SK-N-DZ (cell line): Measurements from ENCODE around the gene LRRTM4.
A peak's percentile ranks its signal among the peaks of the same experiment; 100 is the strongest.

Experiments used
- DNase-seq: peaks from one replicate; pipeline ENCODE4 v3.0.0-alpha.2; 2015; ENCODE audit warnings: low spot score

LRRTM4 gene

DNA sequence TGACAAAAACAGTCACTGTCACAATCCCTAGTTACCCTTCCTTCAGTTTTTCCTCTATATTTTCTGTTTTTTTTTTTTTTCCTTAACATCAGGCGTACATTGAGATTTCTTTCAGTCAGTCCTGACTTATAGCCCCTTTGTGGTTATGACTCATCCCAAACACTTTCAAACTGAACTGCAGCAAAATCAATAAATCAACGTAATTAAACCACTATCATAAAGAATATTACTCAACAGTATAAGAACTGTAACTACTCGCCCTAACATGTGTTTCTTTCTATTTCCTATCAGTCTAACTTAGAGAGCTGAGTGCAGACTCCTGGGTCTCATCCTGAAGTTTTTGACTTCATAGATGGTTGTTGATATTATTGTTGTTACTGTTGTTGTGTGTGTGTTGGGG lies 523.5 kb downstream of the LRRTM4 start:
- no peak for DNase-seq

DNA sequence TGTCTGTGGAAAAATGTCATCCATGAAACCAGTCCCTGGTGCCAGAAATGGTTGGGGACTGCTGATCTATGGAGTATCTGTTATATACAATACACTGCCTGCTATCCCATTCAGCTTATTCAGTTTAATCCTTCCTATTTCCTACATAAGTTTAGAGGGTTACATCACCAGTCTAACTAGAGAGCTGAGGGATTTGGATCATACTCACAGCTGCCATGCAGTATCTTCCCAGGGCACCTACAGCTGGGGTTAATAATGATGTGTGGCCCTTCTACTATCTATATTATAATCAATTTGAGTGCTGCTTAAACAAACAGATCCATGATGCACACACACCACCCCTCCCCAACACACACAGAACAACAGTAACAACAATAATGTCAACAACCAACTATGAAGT lies 524.0 kb downstream of the LRRTM4 start:
- no peak for DNase-seq

DNA sequence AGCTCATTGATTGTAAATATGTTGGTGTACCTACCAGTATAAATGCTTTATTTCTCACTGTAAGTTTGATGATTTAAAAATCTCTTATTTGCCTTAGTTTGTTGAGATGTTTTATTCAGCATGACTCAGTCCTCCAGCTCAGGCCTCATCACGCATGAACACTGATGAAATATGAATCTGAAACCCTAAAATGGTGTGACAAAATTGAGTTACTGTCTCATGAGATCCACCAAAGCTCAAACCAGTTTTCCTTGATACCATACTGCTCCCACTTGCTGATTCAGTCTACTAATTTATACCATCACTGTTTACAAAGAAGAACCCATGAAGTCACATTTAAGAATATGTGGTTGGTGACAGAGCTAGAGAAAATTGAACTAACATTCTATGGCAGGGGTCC lies 524.9 kb downstream of the LRRTM4 start:
- no peak for DNase-seq

DNA sequence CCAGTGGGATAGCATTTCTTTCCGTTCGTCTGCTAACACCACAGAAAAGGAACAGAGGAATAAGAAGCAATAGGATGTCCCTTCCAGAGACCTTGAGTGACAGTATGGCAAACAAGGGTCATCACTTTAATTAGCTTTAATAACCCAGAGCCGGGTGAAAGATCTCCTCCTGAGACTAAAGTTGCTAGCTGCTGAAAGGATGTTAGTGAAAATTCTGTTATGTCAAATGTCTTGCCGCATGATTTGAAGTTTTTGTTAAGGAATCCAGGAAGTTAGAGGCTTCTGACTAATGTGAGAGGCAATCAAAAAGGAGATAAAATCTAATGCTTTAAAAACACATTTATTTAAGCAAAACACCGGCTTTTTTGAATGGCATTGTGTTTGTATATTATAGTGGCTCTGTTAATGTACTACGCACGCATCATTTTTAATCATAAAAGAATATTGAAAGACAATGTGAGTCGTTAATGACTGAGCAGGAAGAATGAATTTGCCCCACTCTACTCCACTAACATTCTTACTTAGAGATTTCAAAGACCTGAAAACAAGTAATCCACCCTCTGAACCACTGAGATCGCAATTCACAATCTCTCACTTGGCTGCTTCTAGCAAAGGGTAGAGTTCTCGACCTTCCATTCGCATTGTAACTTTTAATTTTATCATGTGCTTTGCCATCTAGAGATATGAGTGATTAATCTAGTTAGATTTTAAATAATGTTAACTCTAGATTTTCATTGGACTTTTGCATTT lies 536.6 kb downstream of the LRRTM4 start:
- no peak for DNase-seq

DNA sequence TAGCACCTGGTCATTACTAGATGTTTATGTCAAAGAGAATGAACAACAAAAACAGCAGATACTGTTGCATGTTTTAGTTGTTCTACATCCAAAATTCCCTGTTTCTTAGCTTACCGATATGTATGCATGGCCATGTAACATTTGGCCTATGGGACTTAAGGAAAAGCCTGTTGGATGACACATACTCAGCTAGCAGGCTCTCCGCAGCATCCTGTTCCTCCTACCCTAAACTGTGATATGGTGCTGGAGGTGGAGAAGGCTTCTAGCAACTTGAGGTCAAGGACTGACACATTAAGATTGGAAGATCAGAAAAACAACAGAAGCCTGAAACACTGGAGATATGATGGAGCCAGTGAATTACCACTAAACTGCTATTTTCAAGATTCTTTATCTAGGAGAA lies 537.8 kb downstream of the LRRTM4 start:
- DNase-seq = no peak

DNA sequence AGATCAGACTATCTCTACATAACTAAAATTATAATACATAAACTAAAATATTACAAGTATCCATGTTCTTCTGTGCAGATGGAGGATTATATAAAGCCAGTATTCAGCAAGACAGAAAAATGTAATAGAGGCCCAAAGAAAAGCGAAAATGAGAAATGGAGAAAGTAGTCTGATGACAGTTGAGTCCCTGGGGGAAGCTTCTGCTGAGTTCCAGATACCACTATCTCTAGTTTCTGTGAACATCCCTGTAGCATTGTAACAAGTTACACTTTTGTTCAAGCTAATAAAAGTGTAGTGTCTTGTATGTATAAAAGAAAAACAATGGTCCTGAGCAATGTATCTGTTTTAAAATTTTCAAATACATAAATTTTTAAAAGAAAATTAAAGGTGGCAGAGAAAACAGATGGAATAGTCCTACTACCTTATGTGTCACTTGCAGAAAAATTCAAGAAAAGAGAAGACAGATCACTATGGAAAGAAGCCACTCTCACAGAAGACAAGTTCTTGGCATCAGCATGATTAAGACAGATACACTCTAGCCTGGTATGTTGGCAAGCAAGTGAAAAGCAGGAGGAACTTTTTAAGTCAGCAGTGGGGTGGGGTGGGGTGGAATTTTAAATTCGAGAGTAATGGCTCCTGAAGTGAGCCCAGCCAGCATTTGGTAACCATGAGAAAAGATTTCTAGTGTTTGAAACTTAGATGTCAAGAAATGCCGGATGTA lies 541.9 kb downstream of the LRRTM4 start:
- DNase-seq = no peak

DNA sequence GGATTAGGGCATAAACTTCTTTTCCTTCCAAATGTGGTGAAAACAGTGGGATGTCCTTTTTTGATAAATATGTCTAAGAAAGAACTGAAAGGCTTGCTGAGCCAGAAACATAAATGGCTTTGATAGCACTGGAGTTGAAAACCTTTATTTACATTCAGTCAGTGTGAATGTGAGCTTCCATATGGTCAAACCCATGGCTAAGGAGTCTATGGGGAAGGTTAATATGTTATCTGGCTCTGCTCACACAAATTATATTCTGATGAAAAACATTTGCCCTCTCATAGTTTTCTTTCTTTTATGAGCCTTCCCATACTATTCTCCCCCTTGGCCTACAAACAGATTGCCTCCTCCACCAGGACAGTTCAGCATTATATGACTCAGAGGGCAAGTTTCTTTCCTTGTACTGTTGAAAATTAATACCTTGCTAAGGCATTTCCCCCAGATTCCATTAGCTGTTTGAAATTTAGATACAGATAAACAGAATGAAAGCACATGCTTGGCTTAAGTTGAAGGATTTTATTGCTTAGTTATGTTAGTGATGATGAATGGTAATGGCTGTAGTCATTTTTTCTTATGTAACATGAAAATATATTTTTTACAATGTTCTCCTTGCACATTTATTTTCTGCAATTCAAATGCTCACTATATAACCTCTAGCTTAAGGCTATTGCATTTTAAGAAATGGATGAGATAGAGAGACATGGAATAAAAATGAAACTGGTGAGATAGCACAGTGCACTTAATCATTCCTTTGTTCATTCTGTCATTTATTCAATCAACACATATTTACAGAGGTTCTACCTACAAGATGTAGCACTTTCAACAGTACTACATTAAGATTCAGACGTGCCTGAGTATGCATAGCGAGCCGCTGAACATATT lies 544.1 kb downstream of the LRRTM4 start:
- DNase-seq = no peak

DNA sequence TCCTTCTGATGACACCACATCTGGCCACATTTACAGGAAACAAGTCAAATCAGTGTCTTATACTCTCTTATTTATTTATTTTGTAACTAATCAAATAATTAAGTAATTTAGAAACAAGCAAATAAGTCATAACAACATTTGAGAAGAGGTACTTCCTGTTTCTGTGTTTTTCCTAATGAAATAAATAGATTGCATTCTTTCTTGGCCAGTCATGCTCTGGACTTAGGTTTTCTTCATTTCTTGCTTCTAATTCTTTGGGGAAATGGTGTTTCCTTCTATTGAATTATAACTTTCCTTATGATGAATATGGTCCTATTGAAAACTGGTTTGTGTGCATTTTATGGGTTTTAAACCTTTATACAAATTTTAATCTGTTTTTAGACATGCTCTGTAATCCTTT lies 546.4 kb downstream of the LRRTM4 start:
- no peak for DNase-seq

DNA sequence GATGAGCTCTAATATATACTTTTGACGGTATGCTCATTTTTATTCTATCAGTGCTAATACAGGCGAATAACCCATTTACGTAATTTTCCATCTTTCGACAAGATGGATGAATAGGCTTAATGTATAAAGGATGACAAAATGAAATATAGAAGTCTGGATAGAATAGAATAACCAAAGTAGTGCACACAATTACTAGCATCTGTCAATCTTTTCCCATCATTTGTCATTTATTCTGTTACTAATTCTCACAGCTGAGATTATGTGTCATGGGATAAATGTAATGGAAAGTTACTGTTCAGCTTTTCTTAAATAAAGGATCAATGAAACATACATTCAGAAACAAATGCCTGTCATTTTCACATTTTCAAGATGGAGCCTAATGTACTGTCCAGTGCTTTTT lies 548.6 kb downstream of the LRRTM4 start:
- DNase-seq = no peak

DNA sequence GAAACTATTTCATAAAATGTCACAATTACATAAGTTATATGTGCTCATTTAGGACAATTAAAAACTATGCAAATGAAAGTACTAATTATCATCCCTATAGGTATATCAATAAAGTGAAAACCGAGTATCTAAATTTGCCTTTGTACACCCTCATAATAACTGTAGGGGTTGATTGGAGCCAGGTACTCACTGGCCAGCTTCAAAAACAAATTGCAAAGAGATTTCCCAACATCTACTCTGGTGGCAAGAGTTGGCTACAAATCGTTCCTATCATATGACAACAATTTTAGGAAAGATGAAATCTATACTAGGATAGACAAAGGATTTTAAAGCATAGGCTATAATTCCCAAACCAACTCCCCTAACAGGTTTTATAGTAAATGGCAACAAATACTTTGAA lies 556.4 kb downstream of the LRRTM4 start:
- DNase-seq = no peak

DNA sequence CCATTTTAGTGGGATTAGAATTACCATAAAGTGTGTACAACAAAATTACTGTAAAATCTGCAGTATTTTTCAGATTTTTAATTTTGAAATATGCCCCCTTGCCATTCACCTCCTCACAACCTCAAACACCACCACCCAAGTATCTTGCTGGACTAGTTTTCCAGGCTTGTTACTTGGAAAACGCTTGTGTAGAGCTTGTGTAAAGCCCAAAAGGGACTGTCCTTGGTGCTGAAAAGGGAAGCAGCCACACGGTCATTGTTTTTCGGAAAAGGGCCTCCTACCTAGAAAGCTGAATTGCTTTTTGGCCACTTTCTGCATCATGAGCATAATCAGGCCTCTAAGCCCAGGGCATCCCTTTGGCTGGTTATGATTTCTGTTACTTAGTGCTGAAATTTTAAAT lies 563.4 kb downstream of the LRRTM4 start:
- no peak for DNase-seq

DNA sequence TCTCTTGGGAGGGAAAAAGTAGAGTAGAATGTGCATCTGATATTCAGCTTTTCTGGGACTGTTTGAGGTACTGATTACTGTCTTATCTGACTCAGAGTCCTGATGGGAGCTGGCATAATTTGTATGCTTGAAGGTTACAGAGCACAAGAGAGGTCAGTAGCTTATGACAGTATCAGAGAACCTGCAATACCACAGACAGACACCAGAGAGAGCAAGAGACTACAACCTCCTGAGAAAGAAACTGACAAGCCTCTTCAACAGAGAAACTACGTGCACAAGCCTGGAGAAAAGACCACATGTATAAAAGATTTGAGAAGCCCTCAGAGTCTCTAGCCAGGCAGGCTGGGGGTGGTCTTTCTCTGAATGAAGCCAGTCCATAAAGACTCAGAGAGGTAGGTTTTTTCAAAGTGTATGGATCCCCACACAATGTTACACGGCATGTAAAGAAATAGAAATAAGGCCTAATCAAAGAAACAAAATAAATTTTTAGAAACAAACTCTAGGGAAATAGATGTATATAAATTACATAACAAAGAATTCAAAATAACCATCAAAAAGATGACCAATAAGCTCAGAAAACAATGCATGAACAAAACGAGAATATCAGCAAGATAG lies 568.3 kb downstream of the LRRTM4 start:
- peak; percentile 81 for DNase-seq

DNA sequence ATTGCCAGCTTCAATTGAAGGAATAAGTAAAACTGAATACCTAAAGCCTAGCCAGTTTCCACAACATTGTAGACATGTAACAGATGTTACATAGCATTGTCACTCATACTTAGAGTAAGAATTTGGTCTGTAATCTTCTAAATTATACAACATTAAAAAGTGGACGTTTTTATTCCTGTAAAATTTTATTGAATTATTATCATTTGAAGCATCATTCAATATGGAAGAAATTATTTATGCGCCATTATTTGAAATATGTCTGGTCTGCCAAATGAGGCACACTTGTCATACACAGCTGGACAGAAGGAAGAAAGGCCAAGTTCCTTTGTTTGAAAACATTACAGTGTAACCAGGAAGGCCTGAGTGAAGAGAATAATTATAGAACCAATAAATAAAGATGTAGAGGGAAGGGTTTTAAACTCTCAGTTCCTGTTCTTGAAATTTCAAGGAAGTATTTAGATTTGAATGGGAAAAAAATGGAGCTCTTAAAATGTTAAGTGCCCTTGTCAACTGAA lies 575.5 kb downstream of the LRRTM4 start:
- no peak for DNase-seq

DNA sequence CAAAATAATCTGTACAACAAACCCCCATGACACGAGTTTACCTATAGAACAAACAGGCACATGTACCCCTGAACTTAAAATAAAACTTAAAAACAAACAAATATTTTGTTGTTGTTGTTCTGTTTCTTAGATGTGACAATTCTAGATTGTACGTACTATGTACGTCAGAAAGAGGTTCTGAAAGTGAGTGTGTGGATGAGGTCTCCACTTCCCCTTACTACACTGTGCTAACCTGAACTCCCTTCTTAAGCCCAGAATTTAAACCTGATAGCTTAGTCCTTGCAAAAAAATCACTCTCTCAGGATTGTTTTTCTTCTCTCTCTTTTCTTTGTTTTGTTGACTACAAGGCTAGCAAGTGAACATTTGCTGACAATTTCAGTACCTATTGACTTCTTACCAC lies 581.6 kb downstream of the LRRTM4 start:
- DNase-seq = no peak

DNA sequence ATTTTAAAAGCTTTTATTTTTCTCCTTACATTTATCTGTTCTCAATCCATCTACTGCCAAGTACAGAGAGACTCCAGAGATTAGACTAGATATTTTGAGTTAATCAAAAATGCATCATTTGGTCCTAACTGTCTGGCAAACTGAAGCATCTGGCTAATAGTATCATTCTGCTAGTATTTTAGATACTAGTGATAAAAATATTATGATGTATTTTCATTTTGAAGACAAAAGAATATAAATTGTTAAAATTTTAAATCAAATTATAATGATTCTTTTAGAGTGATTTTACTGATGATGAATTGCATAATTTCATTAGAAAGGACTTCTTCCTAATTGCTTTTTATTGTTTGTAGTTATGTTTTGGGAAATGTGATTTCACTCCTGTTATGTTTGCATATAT lies 584.0 kb downstream of the LRRTM4 start:
- no peak for DNase-seq

DNA sequence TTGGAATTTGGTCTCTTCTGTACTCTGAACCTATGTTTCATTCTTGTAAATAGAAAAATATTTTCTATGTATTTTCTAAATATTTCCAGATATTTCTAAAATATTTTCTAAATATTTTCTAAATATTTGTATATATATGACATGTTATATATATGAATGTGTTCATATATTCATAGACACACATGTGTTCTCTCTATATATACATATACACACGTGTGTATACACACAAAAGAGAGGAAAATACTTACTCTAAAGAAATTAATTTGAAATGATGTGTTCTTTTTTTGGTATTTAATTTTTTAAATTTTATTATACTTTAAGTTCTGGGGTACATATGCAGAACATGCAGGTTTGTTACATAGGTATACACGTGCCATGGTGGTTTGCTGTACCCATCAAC lies 589.6 kb downstream of the LRRTM4 start:
- DNase-seq = no peak

DNA sequence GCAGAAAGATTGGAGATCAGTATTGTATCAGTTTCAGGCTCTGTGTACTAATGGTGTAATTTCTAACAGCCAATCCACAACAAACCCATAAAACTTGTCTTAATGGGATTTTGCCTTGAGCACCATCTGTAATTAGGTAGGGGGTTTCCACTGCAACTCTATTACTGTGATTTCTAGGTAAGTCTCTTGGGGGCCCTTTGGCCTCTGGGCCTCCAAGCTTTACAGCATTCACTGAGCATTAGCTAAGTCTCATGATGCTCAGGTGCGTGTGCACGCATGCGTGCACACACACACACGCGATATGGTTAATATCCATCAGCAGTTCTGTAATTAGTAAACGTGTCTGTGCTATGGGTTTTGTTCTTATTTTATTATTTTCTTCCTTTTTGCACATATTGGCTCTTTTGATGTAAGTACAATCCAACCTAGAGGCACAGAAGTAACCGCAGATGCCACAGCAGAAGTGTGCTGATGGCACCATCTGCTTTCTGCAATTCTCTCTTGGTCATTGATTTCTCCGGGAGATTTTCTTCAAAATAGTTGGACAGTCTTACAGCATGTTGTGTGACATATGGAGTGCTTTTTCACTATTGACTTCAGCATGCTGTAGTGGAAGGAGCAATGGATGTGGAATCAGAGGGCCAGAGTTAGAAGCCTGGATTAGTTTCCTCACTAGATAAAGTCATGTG lies 592.0 kb downstream of the LRRTM4 start:
- peak; percentile 2 for DNase-seq

DNA sequence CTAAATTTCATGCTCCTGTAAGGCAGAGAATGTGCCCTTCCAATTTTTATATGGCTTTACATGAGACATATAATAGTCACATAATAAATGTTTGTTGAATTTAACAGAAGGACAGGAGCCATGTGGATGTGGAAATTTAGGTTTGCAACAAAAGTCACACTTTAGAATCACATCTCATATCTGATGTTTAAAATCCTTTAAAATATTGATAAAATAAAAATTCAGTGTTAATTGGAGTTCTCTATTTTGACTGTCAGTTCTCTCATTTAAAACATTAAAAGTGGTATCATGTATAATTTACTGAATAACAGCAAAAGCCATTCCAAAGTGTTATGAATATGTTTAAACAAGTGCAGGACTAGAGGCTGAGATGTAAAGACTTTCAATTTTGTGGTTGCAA lies 594.1 kb downstream of the LRRTM4 start:
- no peak for DNase-seq

DNA sequence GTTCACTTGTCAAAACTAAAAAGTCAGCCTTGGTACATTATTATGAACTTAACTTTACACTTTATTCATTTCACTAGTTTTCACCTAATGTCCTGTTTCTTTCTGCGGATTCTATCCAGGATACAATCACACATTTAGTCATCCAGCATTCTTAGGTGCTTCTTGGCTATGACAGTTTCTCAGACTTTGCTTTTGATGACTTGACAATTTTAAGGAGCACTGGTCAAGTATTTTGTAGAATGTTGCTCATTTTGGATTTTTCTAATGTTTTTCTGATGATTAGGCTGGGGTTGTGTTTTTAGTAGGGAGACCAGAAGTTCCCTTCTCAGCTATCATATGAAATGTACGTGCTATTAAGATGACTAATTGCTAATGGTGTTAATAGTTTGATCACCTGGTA lies 601.2 kb downstream of the LRRTM4 start:
- DNase-seq = no peak

DNA sequence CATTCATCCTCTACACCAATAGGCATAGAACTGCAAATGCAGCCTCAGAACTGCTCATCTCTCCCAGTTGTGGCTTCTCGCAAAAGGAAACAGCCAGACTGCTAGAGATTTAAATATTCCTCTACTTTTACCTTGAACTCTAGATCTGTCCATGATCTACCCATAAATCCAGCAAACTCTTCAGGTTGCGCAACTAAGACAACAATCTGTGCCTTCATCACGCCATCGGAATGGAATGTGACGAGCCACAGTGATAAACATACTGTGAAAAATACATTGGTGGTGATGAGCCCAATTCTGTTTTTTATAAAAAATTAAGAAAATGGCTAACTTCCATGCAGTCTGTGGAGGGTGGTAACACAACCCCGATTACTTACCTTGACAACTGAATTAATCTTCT lies 626.7 kb downstream of the LRRTM4 start:
- DNase-seq = no peak

DNA sequence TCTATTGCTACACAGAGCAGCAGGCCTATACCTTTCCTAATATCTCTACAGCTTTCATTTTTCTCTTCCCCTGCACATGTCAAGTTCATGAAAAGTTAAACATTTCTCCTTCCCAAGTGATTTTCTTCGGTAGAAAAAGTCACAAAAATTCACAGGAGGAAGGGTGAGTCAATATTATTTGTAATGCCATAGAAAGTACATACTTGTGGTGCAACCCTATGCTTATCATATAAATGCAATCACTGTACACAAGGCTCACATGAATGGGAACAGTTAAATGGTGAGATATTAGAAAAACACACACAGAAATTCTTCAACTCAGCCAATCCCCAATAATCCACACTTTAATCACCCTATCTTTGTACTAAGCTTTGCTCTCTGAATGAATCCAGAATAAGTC lies 651.6 kb downstream of the LRRTM4 start:
- DNase-seq = no peak
